IgD-negative memory B cell (primary cell): ENCODE data around the gene WNT9A. TPM values are rescaled to one million over a fixed set of nuclear protein-coding genes. Genes with fewer than 3 reads are reported as not detected.
"Not testable (repeated sequence)": the region's sequence is repeated elsewhere in the genome, so short reads cannot be mapped to it uniquely, and the experiment has no call there.

Experiments
- H3K27ac Mint-ChIP-seq, 3 donors: one replicate each; pipeline ENCODE4 v1.8.0; 2020 to 2022; ENCODE audit warnings: mild to moderate bottlenecking in 3 of 3, mixed read lengths in 3 of 3, moderate library complexity in 1 of 3
- H3K27me3 Mint-ChIP-seq: one replicate; pipeline ENCODE4 v1.8.0; 2021; ENCODE audit warnings: mixed read lengths
- H3K36me3 Mint-ChIP-seq: one replicate; pipeline ENCODE4 v1.8.0; 2020; ENCODE audit warnings: mild to moderate bottlenecking, mixed read lengths
- H3K4me1 Mint-ChIP-seq, 3 donors: one replicate each; pipeline ENCODE4 v1.8.0; 2020 to 2022; ENCODE audit warnings: mixed read lengths in 3 of 3, mild to moderate bottlenecking in 1 of 3
- H3K4me3 Mint-ChIP-seq, 4 donors: one replicate each; pipeline ENCODE4 v1.8.0; 2020 to 2022; ENCODE audit warnings: mild to moderate bottlenecking in 4 of 4, mixed read lengths in 4 of 4, moderate library complexity in 3 of 4
- H3K9me3 Mint-ChIP-seq, 3 donors: one replicate each; pipeline ENCODE4 v1.8.0; 2020 to 2021; ENCODE audit warnings: mixed read lengths in 3 of 3, mild to moderate bottlenecking in 1 of 3
- polyA plus RNA-seq: library from polyadenylated mRNA; unstranded; fragments of 300-500 nt; fragmentation: Illumina TruSeq; gene quantifications from one replicate; pipeline ENCODE4 v1.2.3, GENCODE V29; 2021

The WNT9A gene
- polyA plus RNA-seq, 1 donor from 2014 or later, result not detected

DNA sequence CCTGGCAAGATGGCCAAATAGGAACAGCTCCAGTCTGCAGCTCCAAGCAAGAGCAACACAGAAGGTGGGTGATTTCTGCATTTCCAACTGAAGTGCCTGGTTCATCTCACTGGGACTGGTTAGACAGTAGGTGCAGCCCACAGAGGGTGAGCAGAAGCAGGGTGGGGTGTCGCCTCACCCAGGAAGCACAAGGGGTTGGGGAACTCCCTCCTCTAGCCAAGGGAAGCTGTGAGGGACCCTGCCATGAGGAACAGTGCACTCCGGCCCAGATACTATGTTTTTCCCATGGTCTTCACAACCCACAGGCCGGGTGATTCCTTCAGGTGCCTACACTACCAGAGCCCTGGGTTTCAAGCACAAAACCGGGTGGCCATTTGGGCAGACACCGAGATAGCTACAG is 75.8 kb downstream of the WNT9A start:
- not testable (repeated sequence) for H3K4me1 Mint-ChIP-seq, H3K27ac Mint-ChIP-seq, H3K36me3 Mint-ChIP-seq, H3K4me3 Mint-ChIP-seq
- H3K9me3 Mint-ChIP-seq, result peaks cover 1 to 18% (median 5%) of the 10 kb centered on the region in 3 donors
- peaks cover 27% of the 10 kb centered on the region for H3K27me3 Mint-ChIP-seq

DNA sequence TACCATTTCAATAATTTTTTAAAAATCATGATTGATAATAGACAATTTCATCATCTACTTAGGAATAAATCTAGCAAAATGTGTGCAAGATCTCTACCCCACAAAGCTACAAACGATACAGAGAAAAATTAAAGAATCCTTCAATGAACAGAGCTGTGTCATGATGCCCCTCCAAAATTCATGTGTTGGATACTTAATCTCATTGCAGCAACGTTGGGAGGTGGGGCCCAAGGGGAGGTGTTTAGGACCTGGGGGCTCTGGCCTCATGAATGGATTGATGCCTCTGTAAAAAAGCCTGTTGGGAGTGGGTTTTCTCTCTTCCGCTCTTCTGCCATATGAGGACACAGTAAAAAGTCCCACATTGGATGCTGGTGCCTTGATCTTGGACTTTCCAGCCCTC is 77.4 kb downstream of the WNT9A start:
- H3K9me3 Mint-ChIP-seq, result peaks cover 0 to 14% (median 5%) of the 10 kb centered on the region in 3 donors
- no peak overlapping the region for H3K27ac Mint-ChIP-seq
- H3K27me3 Mint-ChIP-seq, result peaks cover 27% of the 10 kb centered on the region
- peaks cover 0 to 8% (median 5%) of the 10 kb centered on the region in 3 donors for H3K4me1 Mint-ChIP-seq
- H3K4me3 Mint-ChIP-seq, result no peak overlapping the region
- peaks cover 5% of the 10 kb centered on the region for H3K36me3 Mint-ChIP-seq

DNA sequence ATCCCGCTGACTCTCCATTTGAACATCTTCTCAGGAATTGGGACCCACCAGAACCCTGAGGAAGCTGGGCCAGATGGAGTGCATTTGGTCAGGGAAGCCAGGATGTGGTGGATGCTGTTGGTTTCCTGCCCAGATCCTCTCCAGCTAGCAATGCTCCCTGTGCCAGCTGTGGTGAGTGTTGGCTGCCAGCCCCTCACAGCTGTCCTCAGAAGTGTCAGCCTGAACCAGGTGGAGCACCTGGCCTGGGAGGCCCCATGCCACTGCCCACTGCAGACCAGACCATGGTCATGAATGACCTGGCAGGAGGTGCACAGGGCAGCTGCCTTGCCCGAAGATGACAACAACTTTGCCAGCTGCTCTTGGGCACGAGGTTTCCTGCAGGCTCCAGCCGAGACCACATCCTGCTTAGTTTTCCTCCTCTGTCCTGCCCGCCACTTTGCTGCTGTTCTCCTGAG is 77.9 kb downstream of the WNT9A start:
- H3K4me3 Mint-ChIP-seq, result no peak overlapping the region

DNA sequence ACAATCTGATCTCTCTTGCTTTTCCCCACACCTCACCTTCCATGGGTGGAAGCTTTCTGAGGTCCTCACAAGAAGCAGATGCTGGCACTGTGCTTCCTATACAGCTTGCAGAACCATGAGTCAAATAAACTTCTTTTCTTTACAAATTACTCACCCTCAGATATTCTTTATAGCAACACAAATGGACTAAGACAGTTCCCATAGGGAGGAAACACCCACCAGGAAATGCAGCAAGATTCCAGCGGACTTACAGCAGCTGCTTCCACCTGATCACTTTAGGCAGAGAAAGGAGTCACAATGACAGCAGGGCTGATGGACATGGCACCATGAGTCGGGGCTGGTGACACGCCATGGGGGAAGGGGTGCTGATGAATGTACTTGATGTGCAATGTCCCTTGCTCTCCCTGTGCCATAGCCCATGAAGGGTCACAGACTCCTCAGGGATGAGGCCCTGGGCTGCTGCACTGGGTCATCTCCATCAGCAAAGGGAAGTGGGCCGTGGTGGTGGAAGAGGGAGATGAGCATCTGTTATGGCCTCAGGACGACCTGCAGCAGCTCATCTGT is 78.4 kb downstream of the WNT9A start:
- peaks cover 0 to 8% (median 5%) of the 10 kb centered on the region in 3 donors for H3K4me1 Mint-ChIP-seq
- no peak overlapping the region for H3K27ac Mint-ChIP-seq
- no peak overlapping the region for H3K4me3 Mint-ChIP-seq
- H3K9me3 Mint-ChIP-seq, result peaks cover 5 to 18% (median 10%) of the 10 kb centered on the region in 3 donors
- H3K36me3 Mint-ChIP-seq, result peaks cover 5% of the 10 kb centered on the region
- peaks cover 25% of the 10 kb centered on the region for H3K27me3 Mint-ChIP-seq

More for the DNA sequence above, 77.9 kb downstream of the WNT9A start:
- Mint-ChIP-seq H3K36me3 (peaks cover 5% of the 10 kb centered on the region), H3K27me3 (peaks cover 27% of the 10 kb centered on the region), H3K9me3 (peaks cover under 1 to 14% (median 5%) of the 10 kb centered on the region in 3 donors), H3K4me1 (peaks cover 0 to 8% (median 5%) of the 10 kb centered on the region in 3 donors), H3K27ac (no peak overlapping the region)

Other genes with a start within 250 kb of the WNT9A start
- 29.3 TPM for gene JMJD4, start 212.6 kb downstream of the WNT9A start, polyA plus RNA-seq
- 42.9 TPM for gene SNAP47, start 212.5 kb downstream of the WNT9A start, polyA plus RNA-seq
- gene PRSS38, start 132.3 kb downstream of the WNT9A start, polyA plus RNA-seq, result not detected
- not detected for gene WNT3A, start 59.1 kb upstream of the WNT9A start, polyA plus RNA-seq
- gene ARF1, start 134.8 kb upstream of the WNT9A start, polyA plus RNA-seq, result 428 TPM
- gene C1orf35, start 155.4 kb upstream of the WNT9A start, polyA plus RNA-seq, result 15.8 TPM
- 146 TPM for gene MRPL55, start 161.4 kb upstream of the WNT9A start, polyA plus RNA-seq
- gene GUK1, start 192.3 kb upstream of the WNT9A start, polyA plus RNA-seq, result 250 TPM
- not detected for gene GJC2, start 202.0 kb upstream of the WNT9A start, polyA plus RNA-seq
- 3.3 TPM for gene IBA57, start 217.9 kb upstream of the WNT9A start, polyA plus RNA-seq